Spinal cord (tissue), 10 donors: ENCODE measurements around the gene CCDC14. TPM values are rescaled to one million over a fixed set of nuclear protein-coding genes. Genes with fewer than 3 reads are reported as not detected.

Experiments
- DNase-seq, 6 donors: peaks; one replicate each; pipeline versions ENCODE4 v3.0.0 to v3.0.0-alpha.2; 2013 to 2015; ENCODE audit warnings: low spot score in 6 of 6, low read depth in 4 of 6
- H3K27ac ChIP-seq: one replicate; pipeline ENCODE4 v1.5.1; 2013; ENCODE audit warnings: low read depth, low read length, control low read depth
- H3K27me3 ChIP-seq: one replicate; pipeline ENCODE4 v1.6.1; 2013; ENCODE audit warnings: low read length; ENCODE audit not compliant: control insufficient read depth, insufficient read depth
- H3K36me3 ChIP-seq: one replicate; pipeline ENCODE4 v1.6.1; 2013; ENCODE audit warnings: low read length; ENCODE audit not compliant: control insufficient read depth, insufficient read depth
- H3K4me1 ChIP-seq: one replicate; pipeline ENCODE4 v1.6.1; 2013; ENCODE audit warnings: low read length; ENCODE audit not compliant: control insufficient read depth, insufficient read depth
- H3K4me3 ChIP-seq: one replicate; pipeline ENCODE4 v1.5.1; 2013; ENCODE audit warnings: low read depth, low read length, control low read depth
- H3K9me3 ChIP-seq: one replicate; pipeline ENCODE4 v1.6.1; 2013; ENCODE audit warnings: low read length; ENCODE audit not compliant: control insufficient read depth, insufficient read depth
- WGBS: methylation state at CpG from one replicate; pipeline ENCODE4 v1.1.5; 2013; ENCODE audit warnings: missing lambda C conversion rate; ENCODE audit not compliant: insufficient coverage; 5-methylcytosine and 5-hydroxymethylcytosine counted together
- polyA plus RNA-seq, 2 donors: library from polyadenylated mRNA; unstranded; fragments of 120-200 nt; gene quantifications; one replicate each; pipeline ENCODE4 v1.2.1, GENCODE V29; 2013; ENCODE audit not compliant: insufficient read length in 2 of 2
- total RNA-seq, 2 donors: library from RNA; depleted of rRNA in 1 of 2; stranded (reverse); fragments of 120-200 nt in 1 of 2; fragments of >200 nt in 1 of 2; gene quantifications; one replicate each; pipeline versions ENCODE4 v1.2.3 to v1.2.4, GENCODE V29; 2013 to 2014
- donor health status: healthy.

Gene CCDC14
- total and polyA plus RNA-seq, 4 donors = 66.4 to 94.6 (median 79.6) TPM

- no peaks in the 10 kb centered on the region for H3K9me3 ChIP-seq
- DNase-seq = peak in 3 of 6 donors; percentile 14 to 47 (median 15)
- H3K4me1 ChIP-seq = no peaks in the 10 kb centered on the region
- WGBS = no CpG with 5 or more reads among the region's 1 CpG
- H3K4me3 ChIP-seq = no peak overlapping the region
- H3K36me3 ChIP-seq = no peaks in the 10 kb centered on the region
- no peak overlapping the region for H3K27ac ChIP-seq
- H3K27me3 ChIP-seq = no peaks in the 10 kb centered on the region
Measured at GRCh38 chr3:123871946-123872345, 89.1 kb downstream of the CCDC14 start.

- WGBS = 92% methylated on average over 1 of the region's 1 CpG
- no peaks in the 10 kb centered on the region for H3K36me3 ChIP-seq
- no peaks in the 10 kb centered on the region for H3K4me1 ChIP-seq
- H3K27me3 ChIP-seq = no peaks in the 10 kb centered on the region
- no peak overlapping the region for H3K27ac ChIP-seq
- H3K4me3 ChIP-seq = no peak overlapping the region
- DNase-seq = no peak
- H3K9me3 ChIP-seq = no peaks in the 10 kb centered on the region
Measured at GRCh38 chr3:123870033-123870432, 91.0 kb downstream of the CCDC14 start.

GRCh38 chr3:123869165-123869564, 91.9 kb downstream of the CCDC14 start:
- H3K4me3 ChIP-seq = no peak overlapping the region
- DNase-seq = no peak
- no CpG with 5 or more reads among the region's 1 CpG for WGBS

GRCh38 chr3:123864706-123865105, 96.3 kb downstream of the CCDC14 start:
- no peaks in the 10 kb centered on the region for H3K4me1 ChIP-seq
- no peak overlapping the region for H3K27ac ChIP-seq
- no peak overlapping the region for H3K4me3 ChIP-seq
- no peaks in the 10 kb centered on the region for H3K27me3 ChIP-seq
- WGBS = 89% methylated on average over 4 of the region's 4 CpGs
- H3K9me3 ChIP-seq = no peaks in the 10 kb centered on the region
- no peak for DNase-seq
- H3K36me3 ChIP-seq = no peaks in the 10 kb centered on the region

More at GRCh38 chr3:123869165-123869564, 91.9 kb downstream of the CCDC14 start:
- H3K4me1 ChIP-seq = no peaks in the 10 kb centered on the region
- H3K9me3 ChIP-seq = no peaks in the 10 kb centered on the region
- no peak overlapping the region for H3K27ac ChIP-seq
- H3K27me3 ChIP-seq = no peaks in the 10 kb centered on the region
- H3K36me3 ChIP-seq = no peaks in the 10 kb centered on the region

Other genes with a start within 250 kb of the CCDC14 start
- 10 to 100 TPM; 40.5 to 47.7 TPM for gene MYLK, start 76.9 kb downstream of the CCDC14 start, total RNA-seq
- gene MYLK, start 76.9 kb downstream of the CCDC14 start, polyA plus RNA-seq = 10 to 100 TPM; 17.0 to 21.6 TPM
- not detected for gene ROPN1, start 30.9 kb upstream of the CCDC14 start, total RNA-seq
- under 1 TPM in 1 of 2 donors, not detected in 1; 0.42 TPM for gene ROPN1, start 30.9 kb upstream of the CCDC14 start, polyA plus RNA-seq
- 10 to 100 TPM; 35.0 to 50.3 TPM for gene KALRN, start 72.1 kb upstream of the CCDC14 start, total RNA-seq
- gene KALRN, start 72.1 kb upstream of the CCDC14 start, polyA plus RNA-seq = 10 to 100 TPM; 22.5 to 27.8 TPM